Omental fat pad (tissue), 4 donors: ENCODE measurements around the gene TSHZ1. TPM values are rescaled to one million over a fixed set of nuclear protein-coding genes. Genes with fewer than 3 reads are reported as not detected.
"Not testable (repeated sequence)": the region's sequence is repeated elsewhere in the genome, so short reads cannot be mapped to it uniquely, and the experiment has no call there.

Experiments
- ATAC-seq: fragments of 150-250 bp; one replicate; pipeline ENCODE4 v1.9.1; 2016; ENCODE audit warnings: mild to moderate bottlenecking, moderate library complexity; ENCODE audit not compliant: low FRiP score
- DNase-seq: peaks from one replicate; pipeline ENCODE4 v3.0.0-alpha.2; 2019; ENCODE audit warnings: low spot score
- CTCF ChIP-seq, 3 donors: fragments of 450-650 bp; IDR thresholded peaks; one replicate each; pipeline ENCODE4 v1.5.1; 2016 to 2017; ENCODE audit warnings: antibody characterized with exemption in 3 of 3, mild to moderate bottlenecking in 3 of 3, moderate library complexity in 2 of 3
- total RNA-seq, 4 donors: library from RNA; depleted of rRNA; stranded (reverse); fragments of >200 nt; gene quantifications; one replicate each; pipeline ENCODE4 v1.1.0, GENCODE V29; 2016

Gene TSHZ1
- total RNA-seq, 4 donors from 2014 or later = 11.6 to 18.4 (median 13.7) TPM

GRCh38 chr18:75322206-75322605 lies 111.6 kb downstream of the TSHZ1 start:
- TF ChIP-seq CTCF (IDR thresholded peaks at IDR 0.05) = no peak
- no peak for DNase-seq
- ATAC-seq = peak; percentile 32

GRCh38 chr18:75323821-75324585 lies 113.4 kb downstream of the TSHZ1 start:
- TF ChIP-seq CTCF (IDR thresholded peaks at IDR 0.05) = no peak
- ATAC-seq = no peak
- DNase-seq = no peak

GRCh38 chr18:75324686-75325257 lies 114.2 kb downstream of the TSHZ1 start:
- ATAC-seq (no peak), DNase-seq (no peak)
- no peak for TF ChIP-seq CTCF (IDR thresholded peaks at IDR 0.05)

- not testable (repeated sequence) for ATAC-seq, DNase-seq
Measured at GRCh38 chr18:75329753-75330152, 119.2 kb downstream of the TSHZ1 start.

- DNase-seq (no peak), ATAC-seq (no peak)
- TF ChIP-seq CTCF (IDR thresholded peaks at IDR 0.05) = no peak
Measured at GRCh38 chr18:75330308-75330707, 119.7 kb downstream of the TSHZ1 start.

GRCh38 chr18:75334869-75335268 lies 124.3 kb downstream of the TSHZ1 start:
- DNase-seq = no peak
- no peak for TF ChIP-seq CTCF (IDR thresholded peaks at IDR 0.05)
- no peak for ATAC-seq

- TF ChIP-seq CTCF (IDR thresholded peaks at IDR 0.05) = no peak
- DNase-seq (no peak), ATAC-seq (no peak)
Measured at GRCh38 chr18:75335511-75335910, 124.9 kb downstream of the TSHZ1 start.
